WTC11 (cell line): ENCODE results near the gene ATPAF2. TPM values are rescaled to one million over a fixed set of nuclear protein-coding genes. Genes with fewer than 3 reads are reported as not detected.

ENCODE experiments used
- ATAC-seq: fragments of 200-7000 bp; cut with Tn5 transposase; 2 replicates; pipeline ENCODE4 v1.10.0; 2021; ENCODE audit warnings: mild to moderate bottlenecking, moderate library complexity
- CTCF ChIA-PET: fragments of 300-600 bp; sonication (Branson Sonifier 250); formaldehyde crosslinking; loops from one replicate; lab custom pipeline; 2021; ENCODE audit warnings: antibody characterized with exemption; lab: Charles Lee
- POLR2A ChIA-PET: fragments of 350-600 bp; sonication (Branson Sonifier 250); formaldehyde crosslinking; loops from one replicate; lab custom pipeline; 2021; ENCODE audit warnings: antibody characterized with exemption; lab: Charles Lee
- DNase-seq: peaks from one replicate; pipeline ENCODE4 v3.0.0; 2021; ENCODE audit warnings: low spot score
- H3K27ac Mint-ChIP-seq: 2 replicates; pipeline ENCODE4 v1.8.0; 2021; ENCODE audit warnings: mixed read lengths
- H3K27me3 Mint-ChIP-seq: 2 replicates; pipeline ENCODE4 v1.8.0; 2021; ENCODE audit warnings: low read depth, mild to moderate bottlenecking, moderate library complexity, mixed read lengths
- H3K36me3 Mint-ChIP-seq: 2 replicates; pipeline ENCODE4 v1.8.0; 2021; ENCODE audit warnings: mixed read lengths
- H3K4me1 Mint-ChIP-seq: 2 replicates; pipeline ENCODE4 v1.8.0; 2022; ENCODE audit warnings: mixed read lengths
- H3K4me3 Mint-ChIP-seq: 2 replicates; pipeline ENCODE4 v1.8.0; 2021; ENCODE audit warnings: mild to moderate bottlenecking, moderate library complexity, mixed read lengths
- H3K9me3 Mint-ChIP-seq: 2 replicates; pipeline ENCODE4 v1.8.0; 2021; ENCODE audit warnings: mixed read lengths
- CBFB ChIP-seq: sonication (generic); formaldehyde crosslinking; IDR thresholded peaks from 2 replicates; pipeline ENCODE4 v1.8.1; 2022; ENCODE audit warnings: mild to moderate bottlenecking, low read depth, missing genetic modification reagents
- total RNA-seq: library from RNA; stranded (reverse); gene quantifications from 3 replicates; pipeline ENCODE4 v1.2.3, GENCODE V29; 2021
- TF ChIP-seq, protein P1 (sequence below): sonication (generic); formaldehyde crosslinking; IDR thresholded peaks from 2 replicates; pipeline ENCODE4 v1.8.1; 2023; ENCODE audit warnings: mild to moderate bottlenecking, missing genetic modification reagents, borderline replicate concordance
- TF ChIP-seq, protein P2 (sequence below): fragments of 200-600 bp; IDR thresholded peaks from 2 replicates; pipeline ENCODE4 v1.8.0; 2022; ENCODE audit warnings: antibody characterized with exemption
- TF ChIP-seq, protein P3 (sequence below): sonication (generic); formaldehyde crosslinking; IDR thresholded peaks from 2 replicates; pipeline ENCODE4 v1.8.0; 2023; ENCODE audit warnings: missing genetic modification reagents
- TF ChIP-seq, protein P4 (sequence below): sonication (generic); formaldehyde crosslinking; IDR thresholded peaks from 2 replicates; pipeline ENCODE4 v1.8.0; 2022; ENCODE audit warnings: mild to moderate bottlenecking, missing genetic modification reagents
- TF ChIP-seq, protein P5 (sequence below): sonication (generic); formaldehyde crosslinking; IDR thresholded peaks from 2 replicates; pipeline ENCODE4 v1.8.1; 2023; ENCODE audit warnings: mild to moderate bottlenecking, missing genetic modification reagents

ATPAF2 gene
- total RNA-seq, 1 experiment from 2014 or later: 33.5 TPM

DNA sequence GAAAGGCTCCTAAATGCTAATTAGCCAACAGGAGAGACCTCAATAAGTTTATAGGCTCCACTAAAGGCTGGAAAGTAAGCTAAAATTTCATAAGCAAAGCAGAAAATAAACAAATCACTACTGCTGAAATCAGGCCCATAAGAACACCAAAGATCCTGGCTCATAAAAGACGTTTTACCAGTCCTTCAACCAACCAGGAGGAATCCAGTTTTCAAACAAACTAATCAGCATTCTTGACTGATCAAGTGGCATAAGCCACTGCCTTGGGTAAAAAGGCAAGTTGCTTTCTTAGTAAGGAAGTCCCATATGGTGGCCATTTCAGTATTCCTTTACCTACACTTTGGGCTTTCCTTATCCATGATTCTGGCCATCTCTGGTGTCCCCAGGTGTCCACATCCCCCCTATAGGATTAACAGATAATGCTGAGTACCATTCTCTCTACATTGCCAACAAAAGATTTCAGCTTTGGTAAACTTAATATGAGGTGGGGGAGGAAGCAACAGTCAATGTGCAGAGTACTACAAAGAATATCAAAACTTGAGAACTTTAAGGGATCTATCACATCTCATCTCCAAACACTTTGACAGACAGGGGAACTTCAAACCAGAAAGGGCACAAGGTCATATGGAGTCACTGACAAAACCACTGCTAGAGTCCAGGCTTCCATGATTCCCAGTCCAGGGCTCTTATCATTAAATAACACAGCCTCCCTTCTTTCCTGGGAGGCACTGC is 68.1 kb downstream of the ATPAF2 start:
- no peak for DNase-seq
- CTCF ChIA-PET: interaction anchor here (1.5 kb wide), 1 partner anchor 41 kb away, joined by 4 read pairs; no protein-coding TSS in a partner anchor
- POLR2A ChIA-PET: no interaction called here

More for the DNA sequence above, 68.1 kb downstream of the ATPAF2 start:
- ATAC-seq: no peak
- TF ChIP-seq, protein P1, sequence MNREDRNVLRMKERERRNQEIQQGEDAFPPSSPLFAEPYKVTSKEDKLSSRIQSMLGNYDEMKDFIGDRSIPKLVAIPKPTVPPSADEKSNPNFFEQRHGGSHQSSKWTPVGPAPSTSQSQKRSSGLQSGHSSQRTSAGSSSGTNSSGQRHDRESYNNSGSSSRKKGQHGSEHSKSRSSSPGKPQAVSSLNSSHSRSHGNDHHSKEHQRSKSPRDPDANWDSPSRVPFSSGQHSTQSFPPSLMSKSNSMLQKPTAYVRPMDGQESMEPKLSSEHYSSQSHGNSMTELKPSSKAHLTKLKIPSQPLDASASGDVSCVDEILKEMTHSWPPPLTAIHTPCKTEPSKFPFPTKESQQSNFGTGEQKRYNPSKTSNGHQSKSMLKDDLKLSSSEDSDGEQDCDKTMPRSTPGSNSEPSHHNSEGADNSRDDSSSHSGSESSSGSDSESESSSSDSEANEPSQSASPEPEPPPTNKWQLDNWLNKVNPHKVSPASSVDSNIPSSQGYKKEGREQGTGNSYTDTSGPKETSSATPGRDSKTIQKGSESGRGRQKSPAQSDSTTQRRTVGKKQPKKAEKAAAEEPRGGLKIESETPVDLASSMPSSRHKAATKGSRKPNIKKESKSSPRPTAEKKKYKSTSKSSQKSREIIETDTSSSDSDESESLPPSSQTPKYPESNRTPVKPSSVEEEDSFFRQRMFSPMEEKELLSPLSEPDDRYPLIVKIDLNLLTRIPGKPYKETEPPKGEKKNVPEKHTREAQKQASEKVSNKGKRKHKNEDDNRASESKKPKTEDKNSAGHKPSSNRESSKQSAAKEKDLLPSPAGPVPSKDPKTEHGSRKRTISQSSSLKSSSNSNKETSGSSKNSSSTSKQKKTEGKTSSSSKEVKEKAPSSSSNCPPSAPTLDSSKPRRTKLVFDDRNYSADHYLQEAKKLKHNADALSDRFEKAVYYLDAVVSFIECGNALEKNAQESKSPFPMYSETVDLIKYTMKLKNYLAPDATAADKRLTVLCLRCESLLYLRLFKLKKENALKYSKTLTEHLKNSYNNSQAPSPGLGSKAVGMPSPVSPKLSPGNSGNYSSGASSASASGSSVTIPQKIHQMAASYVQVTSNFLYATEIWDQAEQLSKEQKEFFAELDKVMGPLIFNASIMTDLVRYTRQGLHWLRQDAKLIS: no peak
- TF ChIP-seq, protein P2, sequence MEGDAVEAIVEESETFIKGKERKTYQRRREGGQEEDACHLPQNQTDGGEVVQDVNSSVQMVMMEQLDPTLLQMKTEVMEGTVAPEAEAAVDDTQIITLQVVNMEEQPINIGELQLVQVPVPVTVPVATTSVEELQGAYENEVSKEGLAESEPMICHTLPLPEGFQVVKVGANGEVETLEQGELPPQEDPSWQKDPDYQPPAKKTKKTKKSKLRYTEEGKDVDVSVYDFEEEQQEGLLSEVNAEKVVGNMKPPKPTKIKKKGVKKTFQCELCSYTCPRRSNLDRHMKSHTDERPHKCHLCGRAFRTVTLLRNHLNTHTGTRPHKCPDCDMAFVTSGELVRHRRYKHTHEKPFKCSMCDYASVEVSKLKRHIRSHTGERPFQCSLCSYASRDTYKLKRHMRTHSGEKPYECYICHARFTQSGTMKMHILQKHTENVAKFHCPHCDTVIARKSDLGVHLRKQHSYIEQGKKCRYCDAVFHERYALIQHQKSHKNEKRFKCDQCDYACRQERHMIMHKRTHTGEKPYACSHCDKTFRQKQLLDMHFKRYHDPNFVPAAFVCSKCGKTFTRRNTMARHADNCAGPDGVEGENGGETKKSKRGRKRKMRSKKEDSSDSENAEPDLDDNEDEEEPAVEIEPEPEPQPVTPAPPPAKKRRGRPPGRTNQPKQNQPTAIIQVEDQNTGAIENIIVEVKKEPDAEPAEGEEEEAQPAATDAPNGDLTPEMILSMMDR: no peak
- TF ChIP-seq, protein P3, sequence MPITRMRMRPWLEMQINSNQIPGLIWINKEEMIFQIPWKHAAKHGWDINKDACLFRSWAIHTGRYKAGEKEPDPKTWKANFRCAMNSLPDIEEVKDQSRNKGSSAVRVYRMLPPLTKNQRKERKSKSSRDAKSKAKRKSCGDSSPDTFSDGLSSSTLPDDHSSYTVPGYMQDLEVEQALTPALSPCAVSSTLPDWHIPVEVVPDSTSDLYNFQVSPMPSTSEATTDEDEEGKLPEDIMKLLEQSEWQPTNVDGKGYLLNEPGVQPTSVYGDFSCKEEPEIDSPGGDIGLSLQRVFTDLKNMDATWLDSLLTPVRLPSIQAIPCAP: no peak
- TF ChIP-seq, protein P4, sequence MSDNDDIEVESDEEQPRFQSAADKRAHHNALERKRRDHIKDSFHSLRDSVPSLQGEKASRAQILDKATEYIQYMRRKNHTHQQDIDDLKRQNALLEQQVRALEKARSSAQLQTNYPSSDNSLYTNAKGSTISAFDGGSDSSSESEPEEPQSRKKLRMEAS (CRISPR knock-in tag): no peak
- TF ChIP-seq, protein P5, sequence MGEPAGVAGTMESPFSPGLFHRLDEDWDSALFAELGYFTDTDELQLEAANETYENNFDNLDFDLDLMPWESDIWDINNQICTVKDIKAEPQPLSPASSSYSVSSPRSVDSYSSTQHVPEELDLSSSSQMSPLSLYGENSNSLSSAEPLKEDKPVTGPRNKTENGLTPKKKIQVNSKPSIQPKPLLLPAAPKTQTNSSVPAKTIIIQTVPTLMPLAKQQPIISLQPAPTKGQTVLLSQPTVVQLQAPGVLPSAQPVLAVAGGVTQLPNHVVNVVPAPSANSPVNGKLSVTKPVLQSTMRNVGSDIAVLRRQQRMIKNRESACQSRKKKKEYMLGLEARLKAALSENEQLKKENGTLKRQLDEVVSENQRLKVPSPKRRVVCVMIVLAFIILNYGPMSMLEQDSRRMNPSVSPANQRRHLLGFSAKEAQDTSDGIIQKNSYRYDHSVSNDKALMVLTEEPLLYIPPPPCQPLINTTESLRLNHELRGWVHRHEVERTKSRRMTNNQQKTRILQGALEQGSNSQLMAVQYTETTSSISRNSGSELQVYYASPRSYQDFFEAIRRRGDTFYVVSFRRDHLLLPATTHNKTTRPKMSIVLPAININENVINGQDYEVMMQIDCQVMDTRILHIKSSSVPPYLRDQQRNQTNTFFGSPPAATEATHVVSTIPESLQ (CRISPR knock-in tag): no peak
- TF ChIP-seq CBFB (CRISPR knock-in tag): no peak
- Mint-ChIP-seq H3K4me3 (peak overlapping the region; percentile 65), H3K36me3 (no peaks in the 10 kb centered on the region), H3K9me3 (no peaks in the 10 kb centered on the region), H3K4me1 (0 out of 2 replicates have a peak, but pooled peaks cover 6% of the 10 kb centered on the region), H3K27me3 (no peaks in the 10 kb centered on the region; the same call in 1 of the 2 replicates), H3K27ac (no peak overlapping the region)

Other genes with a start within 250 kb of the ATPAF2 start
- gene SREBF1, start 202.2 kb downstream of the ATPAF2 start, total RNA-seq: 72.3 to 93.7 TPM (median 76.7 TPM) in 3 replicates
- gene TOM1L2, start 66.8 kb downstream of the ATPAF2 start, total RNA-seq: 5.2 to 6.7 TPM (median 6.4 TPM) in 3 replicates
- gene DRC3, start 66.3 kb downstream of the ATPAF2 start, total RNA-seq: 0.34 to 0.48 TPM (median 0.42 TPM) in 3 replicates
- gene GID4, start 240 bp upstream of the ATPAF2 start, total RNA-seq: 15.4 to 16.0 TPM (median 15.7 TPM) in 3 replicates
- 40.8 to 43.1 TPM (median 41.4 TPM) in 3 replicates for gene DRG2, start 48.8 kb upstream of the ATPAF2 start, total RNA-seq
- 2.6 to 4.5 TPM (median 3.6 TPM) in 3 replicates for gene MYO15A, start 69.6 kb upstream of the ATPAF2 start, total RNA-seq
- gene ALKBH5, start 144.7 kb upstream of the ATPAF2 start, total RNA-seq: 105 to 115 TPM (median 111 TPM) in 3 replicates
- 76.0 to 87.8 TPM (median 78.6 TPM) in 3 replicates for gene LLGL1, start 186.5 kb upstream of the ATPAF2 start, total RNA-seq
- 298 to 313 TPM (median 309 TPM) in 3 replicates for gene FLII, start 219.6 kb upstream of the ATPAF2 start, total RNA-seq
- 15.7 to 18.8 TPM (median 17.9 TPM) in 3 replicates for gene MIEF2, start 221.5 kb upstream of the ATPAF2 start, total RNA-seq